ENCODE results near the gene ZNF322.

ZNF322 gene

DNA sequence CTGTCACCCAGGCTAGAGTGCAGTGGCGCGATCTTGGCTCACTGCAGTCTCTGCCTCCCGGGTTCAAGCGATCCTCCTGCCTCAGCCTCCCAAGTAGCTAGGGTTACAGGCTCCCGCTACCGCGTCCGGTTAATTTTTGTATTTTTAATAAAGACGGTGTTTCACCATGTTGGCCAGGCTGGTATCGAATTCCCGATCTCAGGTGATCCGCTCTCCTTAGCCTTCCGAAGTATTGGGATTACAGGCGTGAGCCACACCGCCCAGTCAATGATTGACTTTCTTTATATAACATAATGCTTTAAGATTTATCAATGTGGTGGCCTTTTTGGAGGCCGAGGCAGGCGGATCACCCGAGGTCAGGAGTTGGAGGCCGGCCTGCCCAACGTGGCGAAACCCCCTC is 70.6 kb downstream of the ZNF322 start:
- no peak overlapping the region for H3K4me2 ChIP-seq (ENCODE audit: low read length)
- no peak overlapping the region for H3K9ac ChIP-seq (ENCODE audit: low read length)
- no peak overlapping the region for H3K27ac ChIP-seq (ENCODE audit: low read length)
- no peak overlapping the region for H2AFZ ChIP-seq (ENCODE audit: low read depth, low read length)
- no peaks in the 10 kb centered on the region for H3K9me3 ChIP-seq (ENCODE audit: insufficient read depth, low read length)
- no peaks in the 10 kb centered on the region for H3K27me3 ChIP-seq (ENCODE audit: low read depth, low read length)
- H3K36me3 ChIP-seq (replicated peaks; ENCODE audit: low read depth, low read length) = no peaks in the 10 kb centered on the region
- H3K79me2 ChIP-seq (ENCODE audit: low read length) = no peaks in the 10 kb centered on the region
- no peaks in the 10 kb centered on the region for H4K20me1 ChIP-seq (ENCODE audit: insufficient read depth, low read length)
- H3K4me3 ChIP-seq (ENCODE audit: low read length) = no peak overlapping the region
- no peak for TF ChIP-seq CTCF (IDR thresholded peaks at IDR 0.05; ENCODE audit: low read depth, low read length)
- no peak for TF ChIP-seq EZH2phosphoT487 (IDR thresholded peaks at IDR 0.05; ENCODE audit: low read depth)
- no peaks in the 10 kb centered on the region for H3K4me1 ChIP-seq (ENCODE audit: low read length)
